Tibial artery (tissue), 4 donors: ENCODE measurements around the gene COL20A1.
"Not testable (repeated sequence)": the region's sequence is repeated elsewhere in the genome, so short reads cannot be mapped to it uniquely, and the experiment has no call there.

Experiments used
- DNase-seq, 2 donors: peaks; one replicate each; pipeline ENCODE4 v3.0.0-alpha.2; 2019
- H3K27ac ChIP-seq, 2 donors: fragments of 200-600 bp; sonication (generic) in 1 of 2; 1 replicate in 1 of 2; 2 replicates in 1 of 2; pipeline ENCODE4 v1.5.1; 2018 to 2019; ENCODE audit warnings: mild to moderate bottlenecking in 1 of 2
- H3K27me3 ChIP-seq, 2 donors: fragments of 200-600 bp; sonication (generic) in 1 of 2; one replicate each; pipeline versions ENCODE4 v1.5.1 to v1.6.0; 2016 to 2019
- H3K36me3 ChIP-seq, 3 donors: fragments of 200-600 bp; sonication (generic) in 2 of 3; one replicate each; pipeline ENCODE4 v1.5.1; 2016 to 2019; ENCODE audit warnings: mild to moderate bottlenecking in 2 of 3
- H3K4me1 ChIP-seq, 4 donors: fragments of 200-600 bp; sonication (generic) in 2 of 4; 1 replicate in 3 of 4; 2 replicates in 1 of 4; pipeline ENCODE4 v1.5.1; 2016 to 2019
- H3K4me3 ChIP-seq, 2 donors: fragments of 200-600 bp; sonication (generic) in 1 of 2; 1 replicate in 1 of 2; 2 replicates in 1 of 2; pipeline ENCODE4 v1.5.1; 2018 to 2019; ENCODE audit warnings: mild to moderate bottlenecking in 2 of 2
- H3K9me3 ChIP-seq, 3 donors: fragments of 200-600 bp; sonication (generic) in 1 of 3; one replicate each; pipeline ENCODE4 v1.5.1; 2016 to 2019
- intact Hi-C: fragments of 100-400 bp; cut with DNase I; formaldehyde crosslinking; loops from one replicate; pipeline ENCODE4 v1.15.0; 2023; ENCODE audit warnings: low total_unique reads
- TF ChIP-seq, protein P1 (sequence below), 2 experiments: fragments of 200-600 bp in 1 of 2; fragments of 450-650 bp in 1 of 2; IDR thresholded peaks; one replicate each; pipeline ENCODE4 v1.5.1; 2017 to 2019; ENCODE audit warnings: antibody characterized with exemption in 2 of 2, mild to moderate bottlenecking in 1 of 2, moderate library complexity in 1 of 2

Gene COL20A1

DNA sequence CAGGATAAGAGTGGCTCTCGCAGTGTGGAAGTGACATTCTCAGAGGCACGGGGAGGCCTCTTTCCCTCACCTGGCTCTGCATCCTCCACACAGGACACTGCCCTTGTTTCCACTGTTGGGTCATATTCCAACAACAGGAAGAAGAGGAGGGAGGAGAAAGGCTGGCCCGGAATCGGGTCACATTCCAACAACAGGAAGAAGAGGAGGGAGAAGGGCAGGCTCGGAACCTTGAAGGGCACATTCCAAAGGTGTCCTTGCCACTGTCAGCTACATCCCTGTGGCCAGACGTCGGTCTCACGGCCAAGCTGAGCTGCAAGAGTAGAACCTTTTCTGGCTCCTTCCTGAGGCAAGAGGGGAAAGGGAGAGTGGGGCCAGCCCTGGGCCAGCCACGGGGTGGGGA, 42.7 kb downstream of the COL20A1 start:
- no peak overlapping the region for H3K27ac ChIP-seq
- peaks cover 0 to 72% of the 10 kb centered on the region in 2 donors for H3K27me3 ChIP-seq
- H3K4me1 ChIP-seq = no peaks in the 10 kb centered on the region
- peaks cover 0 to 15% (median 14%) of the 10 kb centered on the region in 3 donors for H3K9me3 ChIP-seq
- H3K36me3 ChIP-seq = no peaks in the 10 kb centered on the region
- DNase-seq = no peak
- no peak overlapping the region for H3K4me3 ChIP-seq
- TF ChIP-seq, protein P1, sequence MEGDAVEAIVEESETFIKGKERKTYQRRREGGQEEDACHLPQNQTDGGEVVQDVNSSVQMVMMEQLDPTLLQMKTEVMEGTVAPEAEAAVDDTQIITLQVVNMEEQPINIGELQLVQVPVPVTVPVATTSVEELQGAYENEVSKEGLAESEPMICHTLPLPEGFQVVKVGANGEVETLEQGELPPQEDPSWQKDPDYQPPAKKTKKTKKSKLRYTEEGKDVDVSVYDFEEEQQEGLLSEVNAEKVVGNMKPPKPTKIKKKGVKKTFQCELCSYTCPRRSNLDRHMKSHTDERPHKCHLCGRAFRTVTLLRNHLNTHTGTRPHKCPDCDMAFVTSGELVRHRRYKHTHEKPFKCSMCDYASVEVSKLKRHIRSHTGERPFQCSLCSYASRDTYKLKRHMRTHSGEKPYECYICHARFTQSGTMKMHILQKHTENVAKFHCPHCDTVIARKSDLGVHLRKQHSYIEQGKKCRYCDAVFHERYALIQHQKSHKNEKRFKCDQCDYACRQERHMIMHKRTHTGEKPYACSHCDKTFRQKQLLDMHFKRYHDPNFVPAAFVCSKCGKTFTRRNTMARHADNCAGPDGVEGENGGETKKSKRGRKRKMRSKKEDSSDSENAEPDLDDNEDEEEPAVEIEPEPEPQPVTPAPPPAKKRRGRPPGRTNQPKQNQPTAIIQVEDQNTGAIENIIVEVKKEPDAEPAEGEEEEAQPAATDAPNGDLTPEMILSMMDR (IDR thresholded peaks at IDR 0.05) = no peak
- intact Hi-C loops = no loop called here

DNA sequence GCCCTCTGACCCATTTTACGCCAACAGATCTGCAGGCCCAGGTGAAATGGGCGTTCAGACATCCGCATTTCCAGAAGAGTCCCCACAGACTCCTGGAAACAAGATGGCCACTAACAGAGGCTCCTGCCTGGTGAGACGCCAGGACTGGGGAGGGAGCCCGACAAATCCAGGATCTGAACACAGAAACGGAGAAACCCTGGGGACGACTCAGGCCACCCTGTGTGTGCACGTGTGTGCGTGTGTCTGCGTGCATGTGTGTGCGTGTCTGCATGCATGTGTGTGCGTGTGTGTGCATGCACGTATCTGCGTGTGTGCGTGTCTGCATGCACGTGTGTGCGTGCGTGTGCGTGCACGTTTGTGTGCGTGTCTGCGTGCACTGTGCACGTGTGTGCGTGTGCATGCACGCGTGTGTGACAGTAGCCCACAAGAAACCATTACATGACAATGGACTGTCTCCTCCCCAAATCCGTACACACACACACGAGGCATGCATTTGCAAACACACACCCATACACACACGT, 43.3 kb downstream of the COL20A1 start:
- DNase-seq = no peak
- TF ChIP-seq, protein P1 (IDR thresholded peaks at IDR 0.05) = no peak
- Histone ChIP-seq H3K27ac (no peak overlapping the region), H3K36me3 (no peaks in the 10 kb centered on the region), H3K4me1 (no peaks in the 10 kb centered on the region), H3K4me3 (no peak overlapping the region), H3K27me3 (peaks cover 0 to 66% of the 10 kb centered on the region in 2 donors), H3K9me3 (peaks cover 0 to 14% (median 14%) of the 10 kb centered on the region in 3 donors)
- intact Hi-C loops = no loop called here

DNA sequence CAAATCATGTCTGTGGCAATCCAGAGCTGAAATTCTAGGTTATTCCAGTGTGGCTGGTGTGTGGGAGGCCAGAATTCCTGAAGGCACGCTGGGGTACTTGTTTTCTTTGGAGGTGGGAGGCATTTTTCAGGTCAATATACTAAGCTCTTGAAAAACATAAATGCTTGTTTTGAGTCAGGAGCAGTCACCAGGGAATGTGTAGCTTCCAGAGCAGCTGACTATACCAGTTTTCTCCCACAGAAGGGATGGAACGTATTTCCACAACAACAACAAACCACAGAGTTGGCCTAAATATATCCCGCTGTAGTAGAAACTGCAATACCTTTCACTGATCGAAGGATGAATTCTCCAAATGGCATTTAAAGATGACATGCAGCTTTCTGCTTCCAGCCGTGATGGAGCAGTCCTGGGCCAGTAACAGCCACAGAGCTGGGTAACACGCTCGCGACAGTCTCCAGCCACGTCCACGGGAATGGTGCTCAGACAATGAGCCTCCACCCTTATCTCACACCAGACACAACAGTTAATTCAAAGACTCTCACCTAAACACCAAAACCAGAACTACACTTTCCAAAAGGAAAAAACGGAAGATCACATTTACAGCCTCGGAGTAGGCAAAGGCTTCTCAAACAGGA, 44.9 kb downstream of the COL20A1 start:
- H3K27me3 ChIP-seq = peaks cover 0 to 64% of the 10 kb centered on the region in 2 donors
- TF ChIP-seq, protein P1 (IDR thresholded peaks at IDR 0.05) = no peak
- H3K27ac ChIP-seq = no peak overlapping the region
- no peak for DNase-seq
- H3K36me3 ChIP-seq = no peaks in the 10 kb centered on the region
- no peaks in the 10 kb centered on the region for H3K9me3 ChIP-seq
- intact Hi-C loops = no loop called here
- H3K4me3 ChIP-seq = no peak overlapping the region
- no peaks in the 10 kb centered on the region for H3K4me1 ChIP-seq

DNA sequence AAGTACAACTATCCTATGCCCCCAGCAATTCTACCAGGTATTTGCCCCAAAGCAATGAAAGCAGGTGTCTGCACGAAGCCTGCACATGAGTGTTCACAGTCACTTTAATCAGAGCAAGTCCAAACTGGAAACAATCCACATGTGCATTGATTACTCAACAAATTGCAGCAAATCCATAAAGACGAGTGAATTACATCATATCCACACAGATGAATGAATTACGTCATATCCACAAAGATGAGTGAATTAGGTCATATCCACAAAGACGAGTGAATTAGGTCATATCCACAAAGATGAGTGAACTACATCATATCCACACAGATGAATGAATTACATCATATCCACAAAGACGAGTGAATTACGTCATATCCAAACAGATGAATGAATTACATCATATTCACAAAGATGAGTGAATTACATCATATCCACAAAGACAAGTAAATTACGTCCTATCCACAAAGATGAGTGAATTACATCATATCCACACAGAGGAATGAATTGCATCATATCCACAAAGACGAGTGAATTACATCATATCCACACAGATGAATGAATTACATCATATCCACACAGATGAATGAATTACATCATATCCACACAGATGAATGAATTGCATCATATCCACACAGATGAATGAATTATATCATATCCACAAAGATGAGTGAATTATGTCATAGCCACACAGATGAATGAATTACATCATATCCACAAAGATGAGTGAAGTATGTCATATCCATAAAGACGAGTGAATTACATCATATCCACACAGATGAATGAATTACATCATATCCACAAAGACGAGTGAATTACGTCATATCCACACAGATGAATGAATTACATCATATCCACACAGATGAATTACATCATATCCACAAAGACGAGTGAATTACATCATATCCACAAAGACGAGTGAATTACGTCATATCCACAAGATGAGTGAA, 46.4 kb downstream of the COL20A1 start:
- peaks cover 0 to 66% of the 10 kb centered on the region in 2 donors for H3K27me3 ChIP-seq
- H3K27ac ChIP-seq, H3K9me3 ChIP-seq, intact Hi-C loops, H3K4me3 ChIP-seq, DNase-seq, H3K36me3 ChIP-seq, H3K4me1 ChIP-seq: not testable (repeated sequence)

DNA sequence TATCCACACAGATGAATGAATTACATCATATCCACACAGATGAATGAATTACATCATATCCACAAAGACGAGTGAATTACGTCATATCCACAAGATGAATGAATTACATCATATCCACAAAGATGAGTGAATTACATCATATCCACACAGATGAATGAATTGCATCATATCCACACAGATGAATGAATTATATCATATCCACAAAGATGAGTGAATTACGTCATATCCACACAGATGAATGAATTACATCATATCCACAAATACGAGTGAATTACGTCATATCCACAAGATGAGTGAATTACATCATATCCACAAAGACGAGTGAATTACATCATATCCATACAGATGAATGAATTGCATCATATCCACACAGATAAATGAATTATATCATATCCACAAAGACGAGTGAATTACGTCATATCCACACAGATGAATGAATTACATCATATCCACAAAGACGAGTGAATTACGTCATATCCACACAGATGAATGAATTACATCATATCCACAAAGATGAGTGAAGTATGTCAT, 47.2 kb downstream of the COL20A1 start:
- H3K4me3 ChIP-seq, H3K36me3 ChIP-seq, DNase-seq, H3K27ac ChIP-seq, intact Hi-C loops, H3K9me3 ChIP-seq, H3K4me1 ChIP-seq: not testable (repeated sequence)
- peaks cover 0 to 71% of the 10 kb centered on the region in 2 donors for H3K27me3 ChIP-seq

DNA sequence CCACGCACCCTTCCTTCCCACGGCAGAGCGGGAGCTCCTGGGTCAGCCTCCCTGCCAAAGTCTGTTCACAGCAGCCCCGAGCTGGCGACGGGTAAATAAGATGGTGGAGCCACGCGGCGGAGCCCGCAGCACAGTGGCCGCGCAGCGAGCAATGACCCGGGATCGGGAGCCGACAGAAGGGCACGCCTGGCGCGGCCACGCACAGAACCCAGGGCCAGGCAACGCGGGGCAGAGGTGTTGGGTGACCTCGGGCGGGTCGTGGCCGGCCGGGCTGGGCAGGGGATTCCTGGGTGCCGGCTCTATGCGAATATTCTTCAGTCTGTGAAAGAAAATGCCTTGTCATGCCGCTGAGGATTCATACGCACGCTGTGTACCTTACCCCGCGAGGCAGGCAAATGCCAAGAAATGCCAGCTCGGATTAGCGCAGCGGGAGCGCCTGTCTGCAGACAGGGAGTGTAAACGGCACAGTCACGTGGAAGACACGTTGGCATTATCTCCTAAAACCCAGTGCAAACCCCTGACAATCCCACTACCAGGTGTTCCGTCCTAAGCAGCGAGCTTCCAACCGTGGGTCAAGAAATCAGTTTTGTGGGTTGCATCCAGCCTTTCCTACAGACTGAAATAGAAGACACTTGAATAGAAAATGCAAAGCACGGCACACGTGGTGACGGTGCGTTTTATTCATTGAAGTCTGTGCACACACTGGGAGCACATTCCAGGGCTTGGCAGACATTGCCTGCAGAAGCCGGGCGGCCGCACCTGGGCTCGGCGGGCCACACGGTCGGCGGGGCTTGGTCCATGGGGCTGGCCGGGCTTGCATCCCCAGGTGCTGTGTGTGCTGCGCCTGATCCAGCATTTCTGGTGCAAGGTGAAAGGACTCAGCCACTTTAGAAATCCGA, 49.8 kb downstream of the COL20A1 start:
- H3K4me1 ChIP-seq = peaks cover 0 to 16% (median 0%) of the 10 kb centered on the region in 4 donors
- H3K9me3 ChIP-seq = no peaks in the 10 kb centered on the region
- intact Hi-C loops = no loop called here
- TF ChIP-seq, protein P1 (IDR thresholded peaks at IDR 0.05) = no peak
- H3K4me3 ChIP-seq = no peak overlapping the region
- peaks cover 0 to 74% of the 10 kb centered on the region in 2 donors for H3K27me3 ChIP-seq
- H3K36me3 ChIP-seq = no peaks in the 10 kb centered on the region
- no peak for DNase-seq
- no peak overlapping the region for H3K27ac ChIP-seq
